Heart right ventricle (tissue), 16 donors: Measurements from ENCODE around the gene CCDC3. TPM values are rescaled to one million over a fixed set of nuclear protein-coding genes. Genes with fewer than 3 reads are reported as not detected.

ENCODE experiments used
- ATAC-seq, 8 donors: fragments of 200-7000 bp; cut with Tn5 transposase; one replicate each; pipeline ENCODE4 v1.9.1; 2020; ENCODE audit warnings: mild to moderate bottlenecking in 8 of 8, moderate library complexity in 8 of 8, moderate number of reproducible peaks in 1 of 8
- DNase-seq, 2 donors: peaks; one replicate each; pipeline ENCODE4 v3.0.0-alpha.2; 2020
- H3K27ac ChIP-seq, 10 donors: fragments of 200-600 bp; sonication (generic) in 2 of 10; one replicate each; pipeline versions ENCODE4 v1.5.0 to v1.8.0; 2020 to 2022; ENCODE audit warnings: mild to moderate bottlenecking in 3 of 10
- H3K27me3 ChIP-seq, 7 donors: fragments of 200-600 bp; one replicate each; pipeline ENCODE4 v1.8.0; 2021 to 2022; ENCODE audit warnings: mild to moderate bottlenecking in 2 of 7
- H3K36me3 ChIP-seq, 9 donors: fragments of 200-600 bp; sonication (generic) in 1 of 9; one replicate each; pipeline versions ENCODE4 v1.5.0 to v1.8.0; 2020 to 2022; ENCODE audit warnings: mild to moderate bottlenecking in 2 of 9
- H3K4me1 ChIP-seq, 9 donors: fragments of 200-600 bp; sonication (generic) in 1 of 9; one replicate each; pipeline versions ENCODE4 v1.5.0 to v1.8.0; 2020 to 2022; ENCODE audit warnings: mild to moderate bottlenecking in 4 of 9
- H3K4me3 ChIP-seq, 10 donors: fragments of 200-600 bp; sonication (generic) in 2 of 10; one replicate each; pipeline versions ENCODE4 v1.5.0 to v1.8.0; 2020 to 2022; ENCODE audit warnings: mild to moderate bottlenecking in 7 of 10, moderate library complexity in 2 of 10
- H3K9me3 ChIP-seq, 11 donors: fragments of 200-600 bp in 10 of 11; sonication (generic) in 2 of 11; one replicate each; pipeline versions ENCODE4 v1.5.0 to v1.8.0; 2013 to 2022; ENCODE audit warnings: mild to moderate bottlenecking in 2 of 11, control low read depth in 1 of 11, moderate library complexity in 1 of 11
- CTCF ChIP-seq, 9 donors: fragments of 200-600 bp; sonication (generic) in 2 of 9; IDR thresholded peaks; one replicate each; pipeline versions ENCODE4 v1.5.0 to v1.8.0; 2021 to 2022; ENCODE audit warnings: antibody characterized with exemption in 9 of 9, mild to moderate bottlenecking in 5 of 9, moderate library complexity in 1 of 9
- WGBS, 2 donors: extraction: QIAGEN DNeasy Blood & Tissue Kit; methylation state at CpG; one replicate each; pipeline ENCODE4 v1.1.7; 2013; ENCODE audit warnings: inconsistent platforms in 1 of 2; 5-methylcytosine and 5-hydroxymethylcytosine counted together
- intact Hi-C, 10 donors: fragments of 100-400 bp; cut with DNase I; formaldehyde crosslinking; loops; one replicate each; pipeline versions ENCODE4 v1.11.1 to v1.14.2; 2022
- polyA plus RNA-seq, 2 donors: library from polyadenylated mRNA; stranded (reverse); fragments of 200-250 nt; gene quantifications; one replicate each; pipeline ENCODE4 v1.2.3, GENCODE V29; 2013
- total RNA-seq, 10 donors: library from RNA; stranded (reverse); fragmentation: NEBNext Ultra II Directional in 3 of 10; extraction: Animal tissue kit (Norgen Biotek cat#: 25700) in 3 of 10; gene quantifications; one replicate each; pipeline versions ENCODE4 v1.2.1 to v1.2.4, GENCODE V29; 2021 to 2023
- donor health status: Arrhythmogenic right ventricular cardiomyopathy.
- donor health status: ischemic (EF 13 %, LVEDD 7.1; RV severe dilation, severe dysfunction).
- donor health status: healthy with polysubstance abuse.
- donor health status: DM: no; HTN: yes; CAD: no.
- donor health status: DM: no; HTN: no; CAD: no.
- donor health status: ischemic (EF 25% LVEDD 6.9; RV normal size, moderate dysfunction).
- donor health status: ischemic (EF 25% LVEDD 5.7; RV mildly dilated, moderate dysfunction).
- donor health status: healthy.
- donor health status: DM: yes; HTN: yes; CAD: no.
- donor health status: Ischemic cardiomyopathy.
- donor health status: ischemic (EF 35%, LVEDD 5.7; RV mildly dilated, moderate dysfunction).
- donor health status: nonischemic (EF 11% LVEDD 7.7; RV severe dilation, severe dysfunction).
- donor health status: DM: yes; HTN: yes; CAD: no.
- donor health status: PGD.
- donor health status: ischemic (EF 29% LVEDD 5.4; RV normal size, mild dysfunction).
- donor health status: nonischemic (EF 23%, LVEDD 6.1; RV moderate dilation, normal function).

Gene CCDC3
- total and polyA plus RNA-seq, 12 donors = 2.6 to 14.3 (median 6.9) TPM

GRCh38 chr10:12911795-12912194 lies 89.7 kb downstream of the CCDC3 start:
- TF ChIP-seq CTCF (IDR thresholded peaks at IDR 0.05) = no peak
- Histone ChIP-seq H3K4me3 (no peak overlapping the region), H3K4me1 (no peaks in the 10 kb centered on the region), H3K27ac (no peak overlapping the region), H3K9me3 (peaks cover 0 to 10% (median 0%) of the 10 kb centered on the region in 11 donors), H3K27me3 (peaks cover 0 to under 1% (median 0%) of the 10 kb centered on the region in 7 donors), H3K36me3 (no peaks in the 10 kb centered on the region)
- DNase-seq = no peak
- intact Hi-C loops = no loop called here
- 88 to 90% methylated on average over 3 of the region's 3 CpGs for WGBS, 2 donors
- ATAC-seq = no peak

- Histone ChIP-seq H3K27ac (no peak overlapping the region), H3K36me3 (no peaks in the 10 kb centered on the region), H3K4me3 (no peak overlapping the region), H3K27me3 (peaks cover 0 to 7% (median 0%) of the 10 kb centered on the region in 7 donors), H3K4me1 (peaks cover 0 to 4% (median 0%) of the 10 kb centered on the region in 9 donors), H3K9me3 (peaks cover 0 to 10% (median 0%) of the 10 kb centered on the region in 11 donors)
- DNase-seq = no peak
- no peak for TF ChIP-seq CTCF (IDR thresholded peaks at IDR 0.05)
- ATAC-seq = no peak
- WGBS, 2 donors = 88 to 89% methylated on average over 4 of the region's 4 CpGs
- intact Hi-C loops = no loop called here
Observed at GRCh38 chr10:12910835-12911234, 90.7 kb downstream of the CCDC3 start.

- DNase-seq = no peak
- H3K36me3 ChIP-seq = no peaks in the 10 kb centered on the region
- H3K27me3 ChIP-seq = peaks cover 0 to 7% (median 0%) of the 10 kb centered on the region in 7 donors
- intact Hi-C loops = loop anchor here in 6 of 10 donors (5.0 to 10.0 kb wide), 4 partner anchors 165 to 648 kb away; no protein-coding TSS in a partner anchor
- WGBS, 2 donors = 73 to 76% methylated on average over 3 of the region's 3 CpGs
- no peak overlapping the region for H3K27ac ChIP-seq
- H3K4me3 ChIP-seq = no peak overlapping the region
- peaks cover 0 to 9% (median 0%) of the 10 kb centered on the region in 9 donors for H3K4me1 ChIP-seq
- H3K9me3 ChIP-seq = peaks cover 0 to 9% (median 0%) of the 10 kb centered on the region in 11 donors
- TF ChIP-seq CTCF (IDR thresholded peaks at IDR 0.05) = no peak
- no peak for ATAC-seq
Observed at GRCh38 chr10:12909836-12910185, 91.7 kb downstream of the CCDC3 start.

- Histone ChIP-seq H3K27ac (no peak overlapping the region), H3K4me1 (peaks cover 0 to 9% (median 0%) of the 10 kb centered on the region in 9 donors), H3K4me3 (no peak overlapping the region), H3K36me3 (no peaks in the 10 kb centered on the region), H3K27me3 (peaks cover 0 to 7% (median 0%) of the 10 kb centered on the region in 7 donors), H3K9me3 (peaks cover 0 to 9% (median 0%) of the 10 kb centered on the region in 11 donors)
- ATAC-seq (no peak), DNase-seq (no peak)
- intact Hi-C loops = loop anchor here in 6 of 10 donors (5.0 to 10.0 kb wide), 4 partner anchors 165 to 647 kb away; no protein-coding TSS in a partner anchor
- no peak for TF ChIP-seq CTCF (IDR thresholded peaks at IDR 0.05)
- WGBS, 2 donors = 79 to 84% methylated on average over 9 of the region's 9 CpGs
Observed at GRCh38 chr10:12909182-12909835, 92.2 kb downstream of the CCDC3 start.
